ENCODE measurements around the gene ARPC4.

Gene ARPC4

DNA sequence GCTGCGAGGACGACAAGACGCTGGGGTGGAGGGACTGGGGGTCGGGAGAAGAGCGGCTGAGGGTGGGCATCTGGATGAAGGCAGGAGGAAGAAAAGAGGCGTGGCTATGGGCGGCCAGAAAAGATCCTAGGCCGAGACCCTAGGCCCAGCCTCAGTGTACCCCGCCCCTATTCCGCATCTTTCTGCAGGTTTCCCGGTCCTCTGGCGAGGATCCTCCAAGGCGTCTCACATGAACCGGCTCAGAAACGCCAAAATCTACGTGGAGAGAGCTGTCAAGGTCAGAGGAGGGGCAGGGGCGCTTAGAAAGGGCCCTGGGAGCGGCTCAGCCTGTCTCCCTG lies 17.5 kb downstream of the ARPC4 start:
- H3K4me3 ChIP-seq (ENCODE audit: low read length): peak overlapping the region; percentile 23

DNA sequence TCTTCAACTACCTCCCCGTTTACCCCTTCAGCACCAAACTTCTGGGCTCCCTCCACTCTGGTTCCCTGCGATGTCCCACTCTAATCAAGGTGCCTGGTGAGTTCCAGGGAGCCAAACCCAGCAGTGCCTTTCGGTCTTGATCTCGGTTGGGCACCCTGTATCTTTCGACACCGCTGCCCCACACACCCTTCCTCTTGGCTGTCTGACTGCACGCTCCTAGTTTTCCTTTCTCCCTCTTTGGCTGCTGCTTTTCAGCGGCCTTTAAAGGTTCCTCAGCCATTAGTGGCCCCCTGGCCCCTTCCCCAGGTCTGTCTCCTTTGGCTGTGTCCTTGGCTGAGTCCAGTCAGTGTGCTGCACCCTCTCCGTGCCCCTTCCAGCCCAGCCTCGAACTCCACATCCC lies 18.0 kb downstream of the ARPC4 start:
- Histone ChIP-seq H3K9ac (ENCODE audit: low read length) (peak overlapping the region; percentile 39), H3K23ac (ENCODE audit: low read length) (no peak overlapping the region), H2BK120ac (ENCODE audit: low read depth, low read length) (no peak overlapping the region), H4K5ac (ENCODE audit: low read length) (no peak overlapping the region), H2AK5ac (ENCODE audit: low read length) (no peak overlapping the region), H2BK15ac (replicated peaks; ENCODE audit: low read depth) (no peak overlapping the region), H3K4ac (ENCODE audit: low read depth, low read length) (no peak overlapping the region), H2BK5ac (ENCODE audit: low read length) (no peak overlapping the region), H3K56ac (ENCODE audit: low read length) (peak overlapping the region; percentile 65), H3K4me3 (ENCODE audit: low read length) (no peak overlapping the region), H3K4me2 (ENCODE audit: low read length) (no peak overlapping the region), H3K4me1 (ENCODE audit: control insufficient read depth, low read depth, low read length) (no peaks in the 10 kb centered on the region), H3K27ac (ENCODE audit: low read depth, low read length) (no peak overlapping the region), H4K8ac (ENCODE audit: low read depth, low read length) (no peak overlapping the region), H3K36me3 (ENCODE audit: control insufficient read depth, insufficient read depth, low read length) (no peaks in the 10 kb centered on the region), H3K27me3 (ENCODE audit: insufficient read depth, low read length, poor library complexity) (no peaks in the 10 kb centered on the region), H3K79me2 (ENCODE audit: control insufficient read depth, insufficient read depth, low read length) (no peaks in the 10 kb centered on the region), H3K79me1 (ENCODE audit: low read length) (no peaks in the 10 kb centered on the region), H3K18ac (ENCODE audit: low read length) (no peak overlapping the region)
- no peak for DNase-seq
- no CpG with 5 or more reads among the region's 10 CpGs for WGBS (ENCODE audit: extremely low coverage, insufficient coverage, low lambda C conversion rate)

More for the DNA sequence above, 17.5 kb downstream of the ARPC4 start:
- Histone ChIP-seq H3K9ac (ENCODE audit: low read length) (peak overlapping the region; percentile 59), H2BK5ac (ENCODE audit: low read length) (no peak overlapping the region), H2BK120ac (ENCODE audit: low read depth, low read length) (no peak overlapping the region), H4K8ac (ENCODE audit: low read depth, low read length) (no peak overlapping the region), H3K18ac (ENCODE audit: low read length) (peak overlapping the region; percentile 34), H2AK5ac (ENCODE audit: low read length) (no peak overlapping the region), H3K79me2 (ENCODE audit: control insufficient read depth, insufficient read depth, low read length) (no peaks in the 10 kb centered on the region), H4K5ac (ENCODE audit: low read length) (no peak overlapping the region), H3K79me1 (ENCODE audit: low read length) (no peaks in the 10 kb centered on the region), H3K4me1 (ENCODE audit: control insufficient read depth, low read depth, low read length) (no peaks in the 10 kb centered on the region), H3K27ac (ENCODE audit: low read depth, low read length) (no peak overlapping the region), H3K4ac (ENCODE audit: low read depth, low read length) (no peak overlapping the region), H3K4me2 (ENCODE audit: low read length) (peak overlapping the region; percentile 56), H2BK15ac (replicated peaks; ENCODE audit: low read depth) (no peak overlapping the region), H3K56ac (ENCODE audit: low read length) (peak overlapping the region; percentile 66), H3K27me3 (ENCODE audit: insufficient read depth, low read length, poor library complexity) (no peaks in the 10 kb centered on the region), H3K23ac (ENCODE audit: low read length) (no peak overlapping the region), H3K36me3 (ENCODE audit: control insufficient read depth, insufficient read depth, low read length) (no peaks in the 10 kb centered on the region)
- no CpG with 5 or more reads among the region's 18 CpGs for WGBS (ENCODE audit: extremely low coverage, insufficient coverage, low lambda C conversion rate)
- DNase-seq: peak; percentile 34

DNA sequence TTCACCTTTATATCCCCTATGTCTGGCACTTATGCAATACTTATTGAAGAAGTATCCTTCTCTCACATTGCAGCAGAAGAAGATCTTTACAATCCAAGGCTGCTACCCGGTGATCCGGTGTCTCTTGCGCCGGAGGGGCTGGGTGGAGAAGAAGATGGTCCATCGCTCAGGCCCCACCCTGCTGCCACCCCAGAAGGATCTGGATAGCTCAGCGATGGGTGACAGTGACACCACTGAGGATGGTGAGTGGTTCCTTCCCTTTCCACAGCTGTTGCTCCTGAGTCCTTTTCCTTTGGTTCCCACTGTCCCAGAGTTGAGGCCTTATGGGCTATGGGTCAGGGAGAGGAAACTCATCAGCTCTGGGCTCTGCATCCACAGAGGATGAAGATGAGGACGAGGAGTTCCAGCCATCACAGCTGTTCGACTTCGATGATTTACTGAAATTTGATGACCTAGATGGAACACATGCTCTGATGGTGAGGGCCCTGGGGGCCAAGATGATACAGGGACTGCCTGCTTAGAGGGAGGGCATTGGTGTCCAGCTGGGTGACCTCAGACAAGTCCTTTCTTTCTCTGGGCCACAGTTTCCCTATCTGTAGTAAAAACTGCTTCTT lies 20.1 kb downstream of the ARPC4 start:
- Histone ChIP-seq H3K79me1 (ENCODE audit: low read length) (no peaks in the 10 kb centered on the region), H3K56ac (ENCODE audit: low read length) (no peak overlapping the region), H3K23ac (ENCODE audit: low read length) (no peak overlapping the region), H2BK120ac (ENCODE audit: low read depth, low read length) (no peak overlapping the region), H2BK15ac (replicated peaks; ENCODE audit: low read depth) (no peak overlapping the region), H3K4ac (ENCODE audit: low read depth, low read length) (no peak overlapping the region), H2AK5ac (ENCODE audit: low read length) (no peak overlapping the region), H3K79me2 (ENCODE audit: control insufficient read depth, insufficient read depth, low read length) (no peaks in the 10 kb centered on the region), H3K4me1 (ENCODE audit: control insufficient read depth, low read depth, low read length) (no peaks in the 10 kb centered on the region), H3K4me2 (ENCODE audit: low read length) (no peak overlapping the region), H3K4me3 (ENCODE audit: low read length) (no peak overlapping the region), H4K5ac (ENCODE audit: low read length) (no peak overlapping the region), H3K18ac (ENCODE audit: low read length) (no peak overlapping the region), H4K8ac (ENCODE audit: low read depth, low read length) (no peak overlapping the region), H3K9ac (ENCODE audit: low read length) (no peak overlapping the region), H2BK5ac (ENCODE audit: low read length) (no peak overlapping the region), H3K36me3 (ENCODE audit: control insufficient read depth, insufficient read depth, low read length) (no peaks in the 10 kb centered on the region), H3K27me3 (ENCODE audit: insufficient read depth, low read length, poor library complexity) (no peaks in the 10 kb centered on the region), H3K27ac (ENCODE audit: low read depth, low read length) (no peak overlapping the region)
- WGBS (ENCODE audit: extremely low coverage, insufficient coverage, low lambda C conversion rate): no CpG with 5 or more reads among the region's 9 CpGs
- no peak for DNase-seq

DNA sequence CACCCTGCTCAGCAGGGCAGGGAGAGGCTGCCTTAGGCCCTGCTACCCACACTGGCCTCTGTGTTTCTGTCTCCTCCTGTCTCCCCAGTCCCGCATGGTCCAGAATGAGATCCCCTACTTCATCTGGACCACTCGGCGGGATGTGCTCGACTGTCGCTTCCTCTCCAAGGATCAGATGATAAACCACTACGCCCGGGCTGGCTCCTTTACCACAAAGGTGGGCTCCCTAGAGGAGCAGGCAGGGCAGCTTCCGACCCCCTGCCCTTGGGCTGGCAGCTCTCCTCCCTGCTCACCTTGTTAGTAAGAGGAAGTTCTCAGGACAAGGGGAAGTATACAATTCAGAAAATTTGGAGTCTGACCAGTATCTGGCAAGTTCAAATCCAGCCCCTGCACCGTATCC lies 23.1 kb downstream of the ARPC4 start:
- Histone ChIP-seq H3K27ac (ENCODE audit: low read depth, low read length) (no peak overlapping the region), H2AK5ac (ENCODE audit: low read length) (no peak overlapping the region), H4K5ac (ENCODE audit: low read length) (no peak overlapping the region), H3K23ac (ENCODE audit: low read length) (no peak overlapping the region), H2BK5ac (ENCODE audit: low read length) (no peak overlapping the region), H4K8ac (ENCODE audit: low read depth, low read length) (no peak overlapping the region), H3K36me3 (ENCODE audit: control insufficient read depth, insufficient read depth, low read length) (no peaks in the 10 kb centered on the region), H2BK120ac (ENCODE audit: low read depth, low read length) (no peak overlapping the region), H3K4me1 (ENCODE audit: control insufficient read depth, low read depth, low read length) (no peaks in the 10 kb centered on the region), H3K4ac (ENCODE audit: low read depth, low read length) (no peak overlapping the region), H2BK15ac (replicated peaks; ENCODE audit: low read depth) (no peak overlapping the region), H3K4me2 (ENCODE audit: low read length) (no peak overlapping the region), H3K18ac (ENCODE audit: low read length) (no peak overlapping the region), H3K79me2 (ENCODE audit: control insufficient read depth, insufficient read depth, low read length) (no peaks in the 10 kb centered on the region), H3K56ac (ENCODE audit: low read length) (no peak overlapping the region), H3K79me1 (ENCODE audit: low read length) (no peaks in the 10 kb centered on the region), H3K27me3 (ENCODE audit: insufficient read depth, low read length, poor library complexity) (no peaks in the 10 kb centered on the region), H3K9ac (ENCODE audit: low read length) (no peak overlapping the region), H3K4me3 (ENCODE audit: low read length) (no peak overlapping the region)
- no CpG with 5 or more reads among the region's 9 CpGs for WGBS (ENCODE audit: extremely low coverage, insufficient coverage, low lambda C conversion rate)
- no peak for DNase-seq

DNA sequence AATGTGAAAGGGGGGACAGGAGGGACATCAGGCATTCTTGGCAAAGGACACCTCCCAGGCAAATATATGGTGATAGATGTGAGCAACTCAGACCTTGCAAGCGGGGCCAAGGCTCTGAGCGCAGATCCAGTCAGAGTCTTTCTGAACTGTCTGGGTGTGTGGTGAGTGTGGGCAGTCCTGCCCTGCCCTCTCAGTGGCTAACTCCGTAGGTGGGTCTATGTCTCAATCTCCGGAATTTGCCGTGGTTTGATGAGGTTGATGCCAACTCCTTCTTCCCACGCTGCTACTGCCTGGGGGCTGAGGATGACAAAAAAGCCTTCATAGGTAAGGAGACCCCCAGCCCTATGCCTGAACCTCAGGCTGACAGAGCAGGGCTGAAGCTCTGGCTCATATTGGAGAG lies 24.6 kb downstream of the ARPC4 start:
- H3K36me3 ChIP-seq (ENCODE audit: control insufficient read depth, insufficient read depth, low read length): no peaks in the 10 kb centered on the region
- no peak overlapping the region for H2AK5ac ChIP-seq (ENCODE audit: low read length)
- H3K4me3 ChIP-seq (ENCODE audit: low read length): no peak overlapping the region
- WGBS (ENCODE audit: extremely low coverage, insufficient coverage, low lambda C conversion rate): no CpG with 5 or more reads among the region's 6 CpGs
- no peak overlapping the region for H4K5ac ChIP-seq (ENCODE audit: low read length)
- no peak overlapping the region for H3K4me2 ChIP-seq (ENCODE audit: low read length)
- no peak overlapping the region for H3K9ac ChIP-seq (ENCODE audit: low read length)
- H3K18ac ChIP-seq (ENCODE audit: low read length): no peak overlapping the region
- no peaks in the 10 kb centered on the region for H3K27me3 ChIP-seq (ENCODE audit: insufficient read depth, low read length, poor library complexity)
- no peak for DNase-seq
- H2BK120ac ChIP-seq (ENCODE audit: low read depth, low read length): no peak overlapping the region
- no peaks in the 10 kb centered on the region for H3K79me1 ChIP-seq (ENCODE audit: low read length)
- no peak overlapping the region for H4K8ac ChIP-seq (ENCODE audit: low read depth, low read length)
- H3K4ac ChIP-seq (ENCODE audit: low read depth, low read length): no peak overlapping the region
- H2BK5ac ChIP-seq (ENCODE audit: low read length): no peak overlapping the region
- no peak overlapping the region for H3K56ac ChIP-seq (ENCODE audit: low read length)
- no peak overlapping the region for H3K27ac ChIP-seq (ENCODE audit: low read depth, low read length)
- no peaks in the 10 kb centered on the region for H3K4me1 ChIP-seq (ENCODE audit: control insufficient read depth, low read depth, low read length)
- no peak overlapping the region for H2BK15ac ChIP-seq (replicated peaks; ENCODE audit: low read depth)
- no peaks in the 10 kb centered on the region for H3K79me2 ChIP-seq (ENCODE audit: control insufficient read depth, insufficient read depth, low read length)
- no peak overlapping the region for H3K23ac ChIP-seq (ENCODE audit: low read length)

DNA sequence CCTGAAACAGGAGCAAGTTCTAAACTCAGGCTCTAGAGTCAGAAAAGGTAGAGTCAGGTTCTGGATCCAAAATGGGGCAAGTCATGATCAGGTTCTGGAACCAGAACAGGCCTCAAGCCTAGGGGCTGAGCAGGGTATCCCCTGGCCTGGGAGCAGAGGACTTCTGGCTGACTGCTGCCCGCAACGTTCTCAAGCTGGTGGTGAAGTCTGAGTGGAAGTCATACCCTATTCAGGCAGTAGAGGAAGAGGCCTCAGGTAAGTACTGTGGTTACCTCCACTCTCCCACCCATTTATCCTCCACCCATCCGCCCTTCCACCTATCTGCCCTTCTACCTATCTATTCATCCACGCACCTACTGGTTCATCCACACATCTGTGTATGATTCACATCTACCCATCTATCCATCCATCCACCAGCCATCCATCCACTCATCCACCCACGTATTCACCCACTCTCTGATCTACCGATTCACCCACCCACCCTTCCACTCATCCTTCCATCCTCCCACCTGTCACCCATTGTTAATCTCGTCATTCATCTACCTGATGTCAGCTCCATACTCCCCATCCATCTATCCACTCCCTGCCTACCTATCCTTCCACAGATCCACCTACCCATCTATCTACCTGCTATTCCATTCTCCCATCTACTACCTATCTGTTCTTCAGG lies 25.9 kb downstream of the ARPC4 start:
- DNase-seq: no peak
- no CpG with 5 or more reads among the region's 7 CpGs for WGBS (ENCODE audit: extremely low coverage, insufficient coverage, low lambda C conversion rate)

More for the DNA sequence above, 25.9 kb downstream of the ARPC4 start:
- no peak overlapping the region for H4K5ac ChIP-seq (ENCODE audit: low read length)
- no peaks in the 10 kb centered on the region for H3K79me1 ChIP-seq (ENCODE audit: low read length)
- no peak overlapping the region for H3K4me3 ChIP-seq (ENCODE audit: low read length)
- H2BK120ac ChIP-seq (ENCODE audit: low read depth, low read length): no peak overlapping the region
- no peak overlapping the region for H3K56ac ChIP-seq (ENCODE audit: low read length)
- H3K4me2 ChIP-seq (ENCODE audit: low read length): no peak overlapping the region
- no peaks in the 10 kb centered on the region for H3K79me2 ChIP-seq (ENCODE audit: control insufficient read depth, insufficient read depth, low read length)
- H2AK5ac ChIP-seq (ENCODE audit: low read length): no peak overlapping the region
- no peak overlapping the region for H3K18ac ChIP-seq (ENCODE audit: low read length)
- H3K4me1 ChIP-seq (ENCODE audit: control insufficient read depth, low read depth, low read length): no peaks in the 10 kb centered on the region
- H3K4ac ChIP-seq (ENCODE audit: low read depth, low read length): no peak overlapping the region
- no peaks in the 10 kb centered on the region for H3K27me3 ChIP-seq (ENCODE audit: insufficient read depth, low read length, poor library complexity)
- no peak overlapping the region for H2BK5ac ChIP-seq (ENCODE audit: low read length)
- no peak overlapping the region for H3K9ac ChIP-seq (ENCODE audit: low read length)
- H4K8ac ChIP-seq (ENCODE audit: low read depth, low read length): no peak overlapping the region
- no peak overlapping the region for H3K23ac ChIP-seq (ENCODE audit: low read length)
- no peak overlapping the region for H3K27ac ChIP-seq (ENCODE audit: low read depth, low read length)
- no peaks in the 10 kb centered on the region for H3K36me3 ChIP-seq (ENCODE audit: control insufficient read depth, insufficient read depth, low read length)
- H2BK15ac ChIP-seq (replicated peaks; ENCODE audit: low read depth): no peak overlapping the region
